ENCODE results near the gene LYST. TPM values are rescaled to one million over a fixed set of nuclear protein-coding genes. Genes with fewer than 3 reads are reported as not detected.

LYST gene
- total and polyA plus RNA-seq, 2 of the 4 experiments (the other 2 are of a cell fraction) = 2.2 to 7.2 TPM

GRCh38 chr1:235860829-235861228 lies 5.9 kb downstream of the LYST start:
- BruUV-seq (replicated peaks) = no TSS peak
- H4K91ac ChIP-seq (ENCODE audit: insufficient read depth, low read depth, low read length) = no peak overlapping the region
- H3K23ac ChIP-seq (ENCODE audit: low read depth, low read length) = no peak overlapping the region
- H3K9me1 ChIP-seq (ENCODE audit: insufficient read depth, low read length) = peaks cover 3% of the 10 kb centered on the region; the same call in 1 of the 2 replicates
- no peak overlapping the region for H3K4ac ChIP-seq (ENCODE audit: low read depth, low read length)
- TF ChIP-seq USF2 (IDR thresholded peaks at IDR 0.05; ENCODE audit: low read depth, low read length) (no peak), BHLHE40 (IDR thresholded peaks at IDR 0.05; ENCODE audit: low read depth, low read length) (no peak), RCOR1 (IDR thresholded peaks at IDR 0.05; ENCODE audit: insufficient replicate concordance, low read length) (no peak), MXI1 (IDR thresholded peaks at IDR 0.05; ENCODE audit: borderline replicate concordance, low read depth, low read length) (no peak), ELK1 (IDR thresholded peaks at IDR 0.05; ENCODE audit: borderline replicate concordance, low read depth, low read length) (no peak), RAD21 (IDR thresholded peaks at IDR 0.05; ENCODE audit: low read length) (no peak), MAFK (IDR thresholded peaks at IDR 0.05; ENCODE audit: low read depth, low read length) (no peak), NFE2L2 (IDR thresholded peaks at IDR 0.05; ENCODE audit: low read depth, low read length) (no peak), MAZ (IDR thresholded peaks at IDR 0.05; ENCODE audit: borderline replicate concordance, low read depth, low read length) (no peak), FOS (IDR thresholded peaks at IDR 0.05; ENCODE audit: low read depth, low read length) (no peak), POLR2A (IDR thresholded peaks at IDR 0.05; ENCODE audit: low read depth, low read length) (no peak), CHD1 (IDR thresholded peaks at IDR 0.05; ENCODE audit: low read depth, low read length) (no peak), CEBPB (IDR thresholded peaks at IDR 0.05; ENCODE audit: low read depth, low read length) (no peak), SMC3 (IDR thresholded peaks at IDR 0.05; ENCODE audit: low read depth, low read length) (no peak)
- H3K4me1 ChIP-seq (ENCODE audit: control insufficient read depth, insufficient read depth, low read length) = peaks cover 3% of the 10 kb centered on the region; the same call in 1 of the 2 replicates
- no peak overlapping the region for H2BK5ac ChIP-seq (ENCODE audit: low read depth, low read length, poor library complexity, severe bottlenecking)
- H2AK5ac ChIP-seq (ENCODE audit: low read depth, low read length) = no peak overlapping the region
- H3K79me1 ChIP-seq (ENCODE audit: low read depth in 1 of 2, low read length in 2 of 2) = peaks cover 21 to 30% of the 10 kb centered on the region in 2 experiments
- H2BK120ac ChIP-seq (ENCODE audit: low read depth, low read length) = no peak overlapping the region
- no peaks in the 10 kb centered on the region for H3K27me3 ChIP-seq (ENCODE audit: control insufficient read depth, insufficient read depth, low read length)
- in situ Hi-C loops (cut with MboI; ENCODE audit: low sequenced_read_pairs) = loop anchor here (5.0 kb wide), 1 partner anchor 111 kb away; no protein-coding TSS in a partner anchor
- no peaks in the 10 kb centered on the region for H3K36me3 ChIP-seq (ENCODE audit: control insufficient read depth, insufficient read depth, low read length)
- no peak overlapping the region for H4K5ac ChIP-seq (ENCODE audit: low read depth, low read length)
- H2BK20ac ChIP-seq (ENCODE audit: low read depth, low read length) = no peak overlapping the region
- H3K4me3 ChIP-seq (ENCODE audit: insufficient read depth, low read depth, low read length) = no peak overlapping the region
- no peak overlapping the region for H3K9ac ChIP-seq (ENCODE audit: low read depth, low read length)
- no CpG with 5 or more reads among the region's 1 CpG for WGBS, 2 experiments (ENCODE audit: extremely low coverage in 2 of 2, insufficient read length in 1 of 2)
- no peak overlapping the region for H4K8ac ChIP-seq (ENCODE audit: low read depth in 2 of 2, low read length in 2 of 2)
- H4K20me1 ChIP-seq (ENCODE audit: insufficient read depth, low read length) = no peaks in the 10 kb centered on the region; the same call in 1 of the 2 replicates
- ATAC-seq (ENCODE audit: low read depth) (no peak), DNase-seq (no peak)
- H3K4me2 ChIP-seq (ENCODE audit: low read depth, low read length) = no peak overlapping the region
- no peak overlapping the region for H3K27ac ChIP-seq (ENCODE audit: insufficient read depth, low read length)
- ChIA-PET POLR2A (ENCODE audit: unreplicated experiment) (no interaction called here), CTCF (interaction anchor here (1.4 kb wide), 1 partner anchor 18 kb away, joined by 3 read pairs; no protein-coding TSS in a partner anchor)
- no peak overlapping the region for H3K56ac ChIP-seq (ENCODE audit: extremely low read depth, insufficient read depth, low read length)
- intact Hi-C loops (cut with micrococcal nuclease) = no loop called here
- H2BK15ac ChIP-seq (ENCODE audit: low read depth, low read length) = no peak overlapping the region
- no peaks in the 10 kb centered on the region for H3K9me3 ChIP-seq (ENCODE audit: control insufficient read depth, insufficient read depth, low read length)
- no peak overlapping the region for H2AK9ac ChIP-seq (replicated peaks; ENCODE audit: low read depth, low read length, poor library complexity)
- H3K18ac ChIP-seq (ENCODE audit: low read depth, low read length) = no peak overlapping the region
- no peak overlapping the region for H2AFZ ChIP-seq (replicated peaks; ENCODE audit: low read length, poor library complexity)
- dilution Hi-C loops (cut with HindIII; ENCODE audit: low sequenced_read_pairs, unreplicated experiment) = no loop called here
- no peak overlapping the region for H3K14ac ChIP-seq (replicated peaks; ENCODE audit: low read depth, low read length)

Measured in IMR-90 (cell line).